Karpas-422 (cell line): ENCODE data around the gene AP1S1. TPM values are rescaled to one million over a fixed set of nuclear protein-coding genes. Genes with fewer than 3 reads are reported as not detected.

ENCODE experiments used
- DNase-seq: peaks from one replicate; pipeline ENCODE4 v3.0.0-alpha.2; 2015
- H2AFZ ChIP-seq: fragments of 200-600 bp; sonication (generic); 2 replicates; pipeline ENCODE4 v1.6.1; 2014; ENCODE audit warnings: antibody characterized with exemption, low read length, mixed read lengths
- H3K27ac ChIP-seq: fragments of 200-600 bp; sonication (generic); 2 replicates; pipeline ENCODE4 v1.5.1; 2014; ENCODE audit warnings: mild to moderate bottlenecking, low read length, moderate library complexity
- H3K27me3 ChIP-seq: fragments of 200-600 bp; sonication (generic); 2 replicates; pipeline ENCODE4 v1.6.1; 2014; ENCODE audit warnings: low read length, mixed read lengths
- H3K36me3 ChIP-seq: fragments of 200-600 bp; sonication (generic); 2 replicates; pipeline ENCODE4 v1.6.1; 2014; ENCODE audit warnings: low read length, mixed read lengths; ENCODE audit not compliant: insufficient read depth
- H3K4me1 ChIP-seq: fragments of 200-600 bp; sonication (generic); 2 replicates; pipeline ENCODE4 v1.6.1; 2014; ENCODE audit warnings: mild to moderate bottlenecking, low read length, mixed read lengths
- H3K4me2 ChIP-seq: fragments of 200-600 bp; sonication (generic); 2 replicates; pipeline ENCODE4 v1.6.1; 2014; ENCODE audit warnings: low read length, low read depth, mild to moderate bottlenecking; ENCODE audit not compliant: poor library complexity, severe bottlenecking
- H3K4me3 ChIP-seq: fragments of 200-600 bp; sonication (generic); 2 replicates; pipeline ENCODE4 v1.5.1; 2014; ENCODE audit warnings: mild to moderate bottlenecking, antibody characterized with exemption, low read length, mixed read lengths
- H3K79me2 ChIP-seq: fragments of 200-600 bp; sonication (generic); 2 replicates; pipeline ENCODE4 v1.6.1; 2014; ENCODE audit warnings: mild to moderate bottlenecking, low read length, mixed read lengths
- H3K9ac ChIP-seq: fragments of 200-600 bp; sonication (generic); 2 replicates; pipeline ENCODE4 v1.6.0; 2014; ENCODE audit warnings: low read length
- H3K9me2 ChIP-seq: fragments of 200-600 bp; sonication (generic), shearing (Covaris generic); replicated peaks from 2 replicates; pipeline ENCODE4 v1.6.0; 2014; ENCODE audit warnings: mild to moderate bottlenecking, low read length, moderate library complexity; ENCODE audit not compliant: insufficient read depth
- H3K9me3 ChIP-seq: fragments of 300-700, 200-600 bp; sonication (generic); 2 replicates; pipeline ENCODE4 v1.6.1; 2014; ENCODE audit warnings: low read length, mixed read lengths
- H4K20me1 ChIP-seq: fragments of 200-600 bp; sonication (generic); 2 replicates; pipeline ENCODE4 v1.6.1; 2014; ENCODE audit warnings: mild to moderate bottlenecking, antibody characterized with exemption, low read length, low read depth; ENCODE audit not compliant: insufficient read depth
- total RNA-seq: library from RNA; depleted of rRNA; stranded (reverse); fragments of >200 nt; shearing (Covaris generic); gene quantifications from 2 replicates; pipeline ENCODE4 v1.2.3, GENCODE V29; 2014; ENCODE audit warnings: low replicate concordance

AP1S1 gene
- total RNA-seq, 1 experiment from 2014 or later = 150 TPM

GRCh38 chr7:101138213-101138870, 15.9 kb upstream of the AP1S1 start:
- Histone ChIP-seq H4K20me1 (no peaks in the 10 kb centered on the region), H3K4me1 (peaks cover 3% of the 10 kb centered on the region), H3K36me3 (no peaks in the 10 kb centered on the region), H3K9me2 (no peaks in the 10 kb centered on the region), H3K27me3 (no peaks in the 10 kb centered on the region), H3K4me3 (no peak overlapping the region), H3K27ac (no peak overlapping the region), H3K9me3 (no peaks in the 10 kb centered on the region), H3K79me2 (no peaks in the 10 kb centered on the region), H3K4me2 (no peak overlapping the region), H2AFZ (0 out of 2 replicates have a peak overlapping the region, but pooled peaks have one; percentile 74), H3K9ac (no peak overlapping the region)
- DNase-seq = peak; percentile 75

- Histone ChIP-seq H3K79me2 (no peaks in the 10 kb centered on the region), H3K27ac (no peak overlapping the region), H3K9ac (no peak overlapping the region), H3K4me1 (peaks cover 3% of the 10 kb centered on the region), H3K4me2 (no peak overlapping the region), H3K4me3 (no peak overlapping the region), H4K20me1 (no peaks in the 10 kb centered on the region), H3K9me3 (no peaks in the 10 kb centered on the region), H3K27me3 (no peaks in the 10 kb centered on the region), H2AFZ (no peak overlapping the region), H3K36me3 (no peaks in the 10 kb centered on the region), H3K9me2 (no peaks in the 10 kb centered on the region)
- DNase-seq = no peak
Observed at GRCh38 chr7:101140339-101140699, 14.0 kb upstream of the AP1S1 start.

GRCh38 chr7:101140746-101141382, 13.4 kb upstream of the AP1S1 start:
- DNase-seq = no peak
- no peak overlapping the region for H3K4me3 ChIP-seq

GRCh38 chr7:101151908-101152651, 2.2 kb upstream of the AP1S1 start:
- Histone ChIP-seq H3K79me2 (peaks cover 24% of the 10 kb centered on the region), H3K27ac (no peak overlapping the region), H3K36me3 (peaks cover 3% of the 10 kb centered on the region; the same call in 1 of the 2 replicates), H2AFZ (no peak overlapping the region), H3K9ac (no peak overlapping the region), H3K4me1 (peaks cover 21% of the 10 kb centered on the region), H3K4me2 (no peak overlapping the region), H3K9me3 (no peaks in the 10 kb centered on the region), H3K27me3 (no peaks in the 10 kb centered on the region), H3K4me3 (no peak overlapping the region), H4K20me1 (no peaks in the 10 kb centered on the region), H3K9me2 (no peaks in the 10 kb centered on the region)
- DNase-seq = no peak

More at GRCh38 chr7:101140746-101141382, 13.4 kb upstream of the AP1S1 start:
- Histone ChIP-seq H3K9ac (no peak overlapping the region), H2AFZ (no peak overlapping the region), H3K9me3 (no peaks in the 10 kb centered on the region), H4K20me1 (no peaks in the 10 kb centered on the region), H3K27me3 (no peaks in the 10 kb centered on the region), H3K4me2 (no peak overlapping the region), H3K79me2 (no peaks in the 10 kb centered on the region), H3K9me2 (no peaks in the 10 kb centered on the region), H3K36me3 (no peaks in the 10 kb centered on the region), H3K4me1 (peaks cover 3% of the 10 kb centered on the region), H3K27ac (no peak overlapping the region)

GRCh38 chr7:101154693-101155102, 422 bp downstream of the AP1S1 start:
- Histone ChIP-seq H4K20me1 (no peaks in the 10 kb centered on the region), H3K9ac (peak overlapping the region; percentile 97), H3K36me3 (peaks cover 4% of the 10 kb centered on the region; the same call in 1 of the 2 replicates), H3K27me3 (no peaks in the 10 kb centered on the region), H3K9me3 (no peaks in the 10 kb centered on the region), H2AFZ (0 out of 2 replicates have a peak overlapping the region, but pooled peaks have one; percentile 58), H3K4me3 (peak overlapping the region; percentile 84), H3K27ac (peak overlapping the region; percentile 63), H3K9me2 (no peaks in the 10 kb centered on the region), H3K4me2 (peak overlapping the region; percentile 82), H3K79me2 (peaks cover 24% of the 10 kb centered on the region), H3K4me1 (peaks cover 21% of the 10 kb centered on the region)
- DNase-seq = peak; percentile 63

- H2AFZ ChIP-seq = no peak overlapping the region
Observed at GRCh38 chr7:101155303-101155702, 1.0 kb downstream of the AP1S1 start.

GRCh38 chr7:101156277-101156676, 2.0 kb downstream of the AP1S1 start:
- Histone ChIP-seq H3K27me3 (no peaks in the 10 kb centered on the region), H3K9me3 (no peaks in the 10 kb centered on the region), H4K20me1 (no peaks in the 10 kb centered on the region), H2AFZ (no peak overlapping the region), H3K4me3 (no peak overlapping the region), H3K27ac (no peak overlapping the region), H3K4me1 (peaks cover 21% of the 10 kb centered on the region), H3K36me3 (peaks cover 4% of the 10 kb centered on the region; the same call in 1 of the 2 replicates), H3K9me2 (no peaks in the 10 kb centered on the region), H3K79me2 (peaks cover 24% of the 10 kb centered on the region), H3K9ac (no peak overlapping the region), H3K4me2 (no peak overlapping the region)
- DNase-seq = no peak

More at GRCh38 chr7:101155303-101155702, 1.0 kb downstream of the AP1S1 start:
- H3K9me2 ChIP-seq = no peaks in the 10 kb centered on the region
- peak overlapping the region; percentile 84 for H3K4me3 ChIP-seq
- H3K9me3 ChIP-seq = no peaks in the 10 kb centered on the region
- H3K36me3 ChIP-seq = peaks cover 4% of the 10 kb centered on the region; the same call in 1 of the 2 replicates
- no peaks in the 10 kb centered on the region for H4K20me1 ChIP-seq
- H3K4me1 ChIP-seq = peaks cover 21% of the 10 kb centered on the region
- H3K79me2 ChIP-seq = peaks cover 24% of the 10 kb centered on the region
- H3K27me3 ChIP-seq = no peaks in the 10 kb centered on the region
- H3K4me2 ChIP-seq = peak overlapping the region; percentile 82
- peak overlapping the region; percentile 63 for H3K27ac ChIP-seq
- no peak for DNase-seq
- H3K9ac ChIP-seq = peak overlapping the region; percentile 97
